ENCODE results near the gene PCSK6.

- no peak for TF ChIP-seq CTCF (conservative IDR thresholded peaks at IDR 0.05; ENCODE audit: low read length)
- TF ChIP-seq EZH2phosphoT487 (IDR thresholded peaks at IDR 0.05; ENCODE audit: borderline replicate concordance), result no peak
Observed at GRCh38 chr15:101293122-101293521, 196.4 kb downstream of the PCSK6 start.
